Inflammatory macrophage treated with lipopolysaccharide for 4 hours (primary cell): ENCODE results near the gene KREMEN1.

Experiments
- DNase-seq: peaks from one replicate; pipeline ENCODE4 v3.0.0-alpha.2; 2020

Gene KREMEN1

DNA sequence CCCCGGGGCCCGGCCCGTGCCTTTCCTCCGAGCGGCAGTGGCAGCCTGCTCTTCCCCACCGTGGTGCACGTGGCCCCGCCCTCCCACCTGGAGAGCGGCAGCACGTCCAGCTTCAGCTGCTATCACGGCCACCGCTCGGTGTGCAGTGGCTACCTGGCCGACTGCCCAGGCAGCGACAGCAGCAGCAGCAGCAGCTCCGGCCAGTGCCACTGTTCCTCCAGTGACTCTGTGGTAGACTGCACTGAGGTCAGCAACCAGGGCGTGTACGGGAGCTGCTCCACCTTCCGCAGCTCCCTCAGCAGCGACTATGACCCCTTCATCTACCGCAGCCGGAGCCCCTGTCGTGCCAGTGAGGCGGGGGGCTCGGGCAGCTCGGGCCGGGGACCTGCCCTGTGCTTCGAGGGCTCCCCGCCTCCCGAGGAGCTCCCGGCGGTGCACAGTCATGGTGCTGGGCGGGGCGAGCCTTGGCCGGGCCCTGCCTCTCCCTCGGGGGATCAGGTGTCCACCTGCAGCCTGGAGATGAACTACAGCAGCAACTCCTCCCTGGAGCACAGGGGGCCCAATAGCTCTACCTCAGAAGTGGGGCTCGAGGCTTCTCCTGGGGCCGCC is 23.1 kb upstream of the KREMEN1 start:
- no peak for DNase-seq

DNA sequence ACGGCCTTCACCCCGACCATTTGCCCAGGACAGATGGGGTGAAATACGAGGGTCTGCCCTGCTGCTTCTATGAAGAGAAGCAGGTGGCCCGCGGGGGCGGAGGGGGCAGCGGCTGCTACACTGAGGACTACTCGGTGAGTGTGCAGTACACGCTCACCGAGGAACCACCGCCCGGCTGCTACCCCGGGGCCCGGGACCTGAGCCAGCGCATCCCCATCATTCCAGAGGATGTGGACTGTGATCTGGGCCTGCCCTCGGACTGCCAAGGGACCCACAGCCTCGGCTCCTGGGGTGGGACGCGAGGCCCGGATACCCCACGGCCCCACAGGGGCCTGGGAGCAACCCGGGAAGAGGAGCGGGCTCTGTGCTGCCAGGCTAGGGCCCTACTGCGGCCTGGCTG is 22.4 kb upstream of the KREMEN1 start:
- no peak for DNase-seq

DNA sequence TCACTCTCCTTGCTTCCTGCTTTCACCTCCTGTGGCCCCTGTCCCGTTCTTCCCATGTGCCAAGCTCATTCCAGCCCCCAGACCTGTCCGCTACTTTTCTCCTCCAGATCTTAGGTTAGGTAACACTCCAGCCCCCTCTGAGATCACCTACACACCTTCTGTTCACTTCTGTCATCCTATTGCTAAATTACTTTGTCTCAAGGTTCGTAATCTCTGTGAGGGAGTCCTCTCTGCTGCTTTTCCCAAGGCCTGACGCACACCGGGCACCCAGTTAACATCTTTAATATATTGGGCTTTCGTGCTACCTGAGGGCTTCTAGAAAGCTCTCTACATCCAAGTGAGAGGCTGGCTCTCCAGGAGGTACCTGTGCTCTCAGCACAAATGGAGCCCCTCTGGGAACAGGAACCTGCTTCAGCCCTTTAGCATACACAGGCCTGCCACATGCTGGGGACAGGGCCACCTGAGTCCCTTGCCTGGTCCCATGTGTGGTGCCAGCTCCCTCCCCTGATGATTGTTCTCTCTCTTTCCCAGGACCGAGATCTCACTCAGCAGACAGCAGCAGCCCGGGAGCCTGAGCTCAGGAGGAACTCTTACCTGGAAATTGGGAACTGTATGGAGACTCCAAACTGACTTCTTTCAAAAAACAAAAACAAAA is 19.7 kb upstream of the KREMEN1 start:
- DNase-seq = no peak

DNA sequence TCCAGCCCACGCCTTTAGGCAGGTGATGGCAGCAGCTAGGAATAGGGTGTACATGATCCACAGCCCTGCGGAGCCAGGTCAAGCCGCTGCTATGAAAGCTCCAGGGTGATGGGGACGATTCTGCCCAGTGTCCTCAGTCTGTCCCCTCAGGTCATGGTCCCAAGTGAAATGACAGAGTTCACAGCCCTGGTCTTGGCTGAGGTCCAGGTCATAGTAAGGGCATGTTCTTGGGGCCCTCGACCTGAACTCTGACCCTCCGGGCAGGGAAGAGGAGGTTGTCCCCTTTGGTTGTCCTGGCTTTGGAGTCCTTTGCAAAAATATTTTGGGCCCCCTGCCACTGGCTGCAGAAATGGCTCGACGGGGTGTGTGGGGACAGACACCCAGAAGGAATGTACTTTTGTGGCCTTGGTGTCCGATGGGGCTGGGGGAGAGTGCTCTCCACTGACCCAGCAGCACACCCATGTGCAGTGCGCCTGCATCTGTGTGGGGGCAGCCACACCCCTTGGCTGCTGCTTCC is 18.5 kb upstream of the KREMEN1 start:
- no peak for DNase-seq

DNA sequence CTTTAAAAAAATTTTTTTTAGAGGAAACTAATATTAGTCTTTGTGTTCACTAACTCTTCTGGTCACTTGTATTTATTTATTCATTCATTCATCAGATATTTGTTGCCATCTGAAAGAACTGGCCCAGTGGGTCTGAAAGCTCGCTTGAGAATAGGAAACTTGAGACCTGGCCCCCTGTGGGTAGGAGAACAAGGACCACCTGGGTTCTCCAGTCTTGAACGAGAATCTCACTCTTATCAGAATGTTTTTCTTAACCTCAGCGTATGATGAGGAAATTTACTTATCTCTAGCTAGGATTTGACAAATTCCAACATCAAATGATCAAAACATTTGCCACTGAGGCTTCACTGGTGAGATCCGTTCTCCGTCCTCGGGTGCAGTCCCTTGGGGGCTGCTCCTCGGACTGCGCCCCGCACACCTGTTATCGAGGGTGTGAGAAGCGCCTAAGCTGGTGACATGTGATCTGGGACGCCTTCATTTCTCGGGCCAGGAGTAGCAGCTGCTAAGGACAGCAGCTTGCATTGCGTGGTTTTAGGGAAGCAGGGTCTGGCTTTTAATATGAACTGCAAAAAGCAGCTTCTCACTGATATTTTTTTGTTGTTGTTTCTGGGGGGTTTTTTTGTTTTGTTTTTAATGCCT is 17.5 kb upstream of the KREMEN1 start:
- no peak for DNase-seq

DNA sequence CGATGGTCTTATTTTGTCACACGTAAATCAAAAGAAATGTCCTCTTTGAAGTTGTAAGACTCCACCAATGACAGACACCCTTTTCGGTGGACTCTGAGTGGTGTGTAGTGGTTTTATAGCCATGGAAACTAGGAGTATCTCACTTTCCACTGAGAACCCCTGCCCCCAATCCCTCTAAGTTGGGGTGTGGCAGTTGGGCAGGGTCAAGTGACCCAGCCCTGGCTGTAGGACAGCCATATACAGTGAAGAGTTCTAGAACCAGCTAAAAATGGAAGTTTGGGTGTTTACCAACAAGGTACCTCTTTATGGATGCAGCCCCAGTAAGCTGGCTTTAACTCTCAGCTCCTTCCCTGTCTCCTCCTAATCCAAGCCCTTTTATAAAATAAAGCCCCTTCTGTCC is 16.4 kb upstream of the KREMEN1 start:
- no peak for DNase-seq

DNA sequence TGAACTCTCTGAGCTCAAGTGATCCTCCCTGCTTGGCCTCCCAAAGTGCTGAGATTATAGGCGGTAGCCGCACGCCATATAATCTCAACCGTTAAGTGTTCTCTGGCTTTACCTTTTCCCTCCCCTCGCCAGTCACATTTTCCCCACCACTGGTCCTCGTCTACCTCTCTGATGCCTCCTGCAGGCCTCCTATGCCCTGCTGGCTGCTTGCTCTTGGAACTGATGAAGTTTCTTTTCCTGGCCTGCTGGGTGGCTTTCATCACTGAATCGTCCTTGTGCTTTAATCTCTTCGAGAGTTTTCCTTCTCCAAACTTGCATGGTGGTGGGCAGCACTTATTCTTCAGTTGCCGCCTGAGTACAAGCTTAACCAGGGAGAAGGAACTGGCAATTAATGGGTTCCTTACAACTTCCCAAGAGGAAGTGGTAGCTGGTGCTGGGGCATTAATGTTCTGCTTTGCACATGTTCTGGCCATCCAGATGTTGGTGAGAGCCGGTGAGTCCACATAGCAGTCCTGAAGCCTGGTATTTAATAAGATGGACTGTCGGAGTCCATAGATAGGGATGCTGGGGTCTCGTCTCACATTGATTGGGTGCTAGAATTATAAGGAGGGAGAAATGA is 12.5 kb upstream of the KREMEN1 start:
- peak; percentile 13 for DNase-seq

DNA sequence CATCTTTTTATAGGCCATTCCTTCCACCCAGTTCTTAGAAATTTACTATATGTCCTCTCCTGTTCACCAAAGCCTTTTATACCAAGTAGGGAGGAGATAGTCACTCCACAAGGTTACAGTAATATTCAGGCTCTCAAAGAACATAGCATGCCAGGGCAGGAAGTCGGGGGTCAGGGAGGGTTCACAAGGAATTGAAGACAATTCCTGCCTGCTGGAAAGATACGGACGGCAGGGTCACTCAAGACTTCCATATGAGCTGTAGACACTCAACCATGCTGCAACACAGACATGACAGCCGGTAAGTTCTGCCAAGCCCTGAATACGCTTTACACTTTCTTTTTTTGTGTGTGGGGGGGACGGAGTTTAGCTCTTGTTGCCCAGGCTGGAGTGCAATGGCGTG is 11.9 kb upstream of the KREMEN1 start:
- DNase-seq = no peak

DNA sequence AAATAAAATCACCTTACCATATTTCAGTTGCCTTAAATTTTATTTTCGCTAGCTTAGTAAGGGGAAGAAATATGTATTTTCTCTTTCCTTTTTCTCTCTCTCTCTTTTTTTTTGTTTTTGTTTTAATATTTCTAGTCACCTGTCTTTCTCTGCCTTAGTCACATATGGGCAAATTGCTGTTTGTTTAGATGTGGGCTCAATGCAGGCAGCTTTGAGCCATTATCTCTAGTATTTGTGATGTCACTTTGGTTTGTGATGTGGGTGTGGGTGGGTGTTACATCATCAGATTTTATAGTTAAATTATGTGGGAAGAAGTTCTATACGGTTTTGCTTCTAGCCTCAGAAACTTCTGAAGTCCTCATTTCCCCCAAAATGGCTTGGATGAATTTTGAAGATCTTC is 11.1 kb upstream of the KREMEN1 start, which contains the start of gene C22orf31:
Gene C22orf31 (minus strand): TSS at position 59 of the 400 bp plus-strand sequence. CDS start 39 bp downstream, at position 20.
- DNase-seq = no peak

DNA sequence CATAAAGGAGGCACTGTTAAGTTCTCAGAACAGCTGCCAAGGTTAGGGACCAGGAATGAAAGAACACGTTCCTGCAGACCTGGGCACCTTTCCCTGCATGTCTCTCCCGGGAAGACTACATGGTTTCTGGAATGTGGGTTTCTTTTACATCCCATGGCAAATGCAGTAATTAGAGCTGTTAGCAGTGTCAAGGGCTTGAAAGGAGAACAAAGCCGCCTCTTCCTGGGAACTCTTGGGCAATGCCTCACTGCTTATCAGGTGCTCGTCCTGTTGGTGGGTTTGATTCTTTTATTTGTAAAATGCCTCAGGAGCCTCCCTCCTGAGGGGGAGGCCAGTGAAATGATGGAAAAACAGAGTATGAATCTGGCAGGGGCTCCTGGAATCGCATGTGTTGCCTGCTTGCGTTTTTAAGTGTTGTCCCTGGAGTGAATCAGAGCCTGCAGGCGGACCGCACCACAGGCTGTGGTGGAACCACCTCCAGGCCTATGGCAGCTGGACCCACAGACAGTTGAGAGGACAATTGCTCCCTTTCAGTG is 10.5 kb upstream of the KREMEN1 start:
- no peak for DNase-seq

DNA sequence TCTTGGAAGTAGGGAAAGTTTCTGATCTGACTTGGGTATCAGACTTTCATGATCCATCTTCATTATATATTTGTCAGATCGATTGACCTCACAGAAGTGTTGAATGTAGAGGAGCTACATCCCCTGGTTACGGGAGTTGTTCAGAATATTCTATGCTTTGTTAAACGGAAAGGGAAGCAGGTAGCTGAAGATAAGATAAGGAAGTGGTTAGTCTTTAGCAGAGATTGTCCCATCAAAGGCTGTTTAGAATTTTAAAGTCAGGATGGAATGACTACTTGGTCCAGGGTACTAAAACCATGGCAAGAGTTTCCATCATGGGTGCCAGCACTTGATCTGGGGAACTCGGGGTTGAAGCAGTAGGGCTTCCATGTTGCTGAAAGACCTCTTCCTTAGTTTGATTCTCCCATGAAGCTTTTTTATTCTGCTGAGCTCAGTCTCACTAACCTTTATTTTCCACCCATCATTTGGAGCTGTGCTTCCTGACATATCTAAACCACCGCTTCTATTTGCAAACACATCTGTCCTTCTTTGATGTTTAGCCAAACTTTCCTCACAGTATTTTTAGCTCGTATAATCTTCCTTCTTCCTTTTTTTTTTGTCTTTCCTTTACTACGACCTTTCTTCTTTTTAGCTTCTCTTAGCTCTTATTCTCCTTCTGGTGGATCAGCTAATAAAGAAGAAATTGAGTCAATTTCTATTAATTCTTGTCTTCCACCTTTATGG is 7.2 kb upstream of the KREMEN1 start:
- no peak for DNase-seq

DNA sequence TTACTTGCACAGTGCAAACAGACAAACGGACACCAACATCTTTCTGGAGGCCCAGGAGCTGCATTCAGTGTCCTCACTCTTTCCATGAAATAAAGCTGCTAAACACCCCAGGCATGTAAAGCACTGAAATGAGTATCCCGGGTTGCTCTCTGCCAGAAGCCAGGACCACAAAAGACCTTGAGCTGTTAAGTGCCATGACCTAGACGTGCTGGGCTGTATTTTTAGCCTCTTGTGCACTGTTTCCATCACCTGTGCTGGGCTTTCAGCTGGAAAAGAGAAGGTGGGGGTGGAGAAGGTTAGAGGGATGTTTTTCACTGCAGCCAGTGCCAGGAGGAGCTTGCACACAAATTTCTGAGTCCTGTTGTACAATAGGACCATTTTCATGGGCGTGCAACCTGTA is 3.4 kb upstream of the KREMEN1 start:
- DNase-seq = no peak

DNA sequence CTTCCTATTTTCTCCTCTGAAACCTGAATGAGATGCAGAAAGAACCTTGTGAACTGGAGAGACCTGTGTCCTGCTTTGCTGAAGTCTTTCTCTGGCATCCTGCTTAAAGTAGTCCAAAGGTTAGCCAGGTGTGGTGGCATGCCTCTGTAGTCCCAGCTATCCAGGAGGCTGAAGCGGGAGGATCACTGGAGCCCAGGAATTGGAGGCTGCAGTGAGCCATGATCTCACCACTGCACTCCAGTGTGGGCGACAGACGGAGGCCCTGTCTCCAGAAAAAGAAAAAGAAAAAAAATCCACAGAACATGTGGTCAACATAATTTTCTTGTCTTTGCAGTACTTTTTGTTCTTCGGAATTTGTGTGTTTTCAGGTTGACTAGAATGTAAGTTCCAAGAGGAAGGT is 2.3 kb upstream of the KREMEN1 start:
- no peak for DNase-seq

DNA sequence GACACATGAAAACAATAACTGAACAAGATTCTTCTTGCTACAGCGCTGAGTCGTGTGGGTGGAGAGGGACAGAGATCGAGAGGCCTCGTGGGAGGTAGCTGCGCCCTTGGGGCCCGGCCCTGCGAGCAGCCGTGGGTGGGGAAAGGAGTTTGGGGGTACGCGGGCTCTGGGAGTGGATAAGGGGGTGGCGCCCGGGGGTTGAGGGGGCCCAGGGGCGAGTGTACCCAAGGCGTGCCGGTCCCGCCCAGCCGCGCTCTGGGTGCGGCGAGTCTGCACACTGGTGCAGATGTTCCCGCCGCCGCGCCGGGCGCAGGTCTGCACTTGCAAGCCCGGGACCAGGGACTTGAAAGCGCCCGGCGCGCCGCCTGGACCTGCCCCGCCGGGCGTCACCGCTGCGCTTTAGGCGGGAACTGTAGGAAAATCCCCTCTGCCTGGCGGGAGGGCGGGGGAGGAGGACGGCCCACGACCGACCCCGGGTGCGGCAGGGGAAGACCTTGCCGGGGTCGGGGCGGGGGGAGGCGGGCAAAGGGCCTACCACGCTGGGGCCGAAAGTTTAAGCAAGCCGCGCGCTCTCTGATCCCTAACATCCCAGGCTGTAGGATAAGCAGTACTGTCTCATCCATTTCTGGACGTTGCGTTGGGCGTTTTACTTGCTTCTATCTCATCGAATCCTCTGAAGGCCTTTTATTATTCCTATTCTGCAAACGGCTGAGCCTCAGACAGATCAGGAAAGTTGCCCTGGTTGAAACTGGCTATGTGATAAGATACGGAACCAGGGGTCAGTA is 1.4 kb upstream of the KREMEN1 start:
- peak; percentile 7 for DNase-seq

DNA sequence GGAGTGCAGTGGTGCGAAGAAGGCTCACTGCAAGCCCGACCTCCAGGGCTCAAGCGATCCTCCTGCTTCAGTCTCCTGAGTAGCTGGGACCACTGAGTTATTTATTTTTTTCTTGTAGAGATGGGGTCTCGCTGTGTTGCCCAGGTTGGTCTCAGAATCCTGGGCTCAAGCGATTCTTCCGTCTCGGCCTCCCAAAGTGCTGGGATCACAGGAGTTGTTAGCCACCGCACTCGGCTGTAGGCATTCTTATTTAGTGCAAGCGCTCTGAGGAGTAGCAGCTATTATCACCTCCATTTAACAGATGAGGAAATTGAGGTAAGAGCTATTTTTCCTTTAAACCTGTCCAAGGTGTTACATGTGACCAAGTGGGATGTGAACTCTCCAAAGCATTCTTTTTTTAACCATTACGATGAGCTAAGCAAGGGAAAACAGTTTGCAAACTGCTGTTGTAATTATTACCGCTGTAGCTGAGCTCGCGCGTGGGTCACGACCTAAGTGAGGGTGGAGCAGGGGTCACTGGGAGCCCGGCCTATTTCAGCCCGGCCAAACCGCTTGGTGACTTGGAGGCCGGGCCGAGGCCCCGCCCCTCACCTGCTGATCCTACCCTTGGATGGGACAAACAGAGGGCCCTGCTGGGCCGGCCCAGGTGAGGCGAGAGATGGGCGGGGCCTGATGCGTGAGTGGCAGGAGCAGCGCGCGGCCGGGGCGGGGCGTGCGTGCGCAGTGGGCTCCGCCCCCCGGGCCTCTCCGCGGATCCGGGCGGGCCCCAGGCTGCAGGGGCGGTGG is 449 bp upstream of the KREMEN1 start:
- DNase-seq = peak; percentile 77

DNA sequence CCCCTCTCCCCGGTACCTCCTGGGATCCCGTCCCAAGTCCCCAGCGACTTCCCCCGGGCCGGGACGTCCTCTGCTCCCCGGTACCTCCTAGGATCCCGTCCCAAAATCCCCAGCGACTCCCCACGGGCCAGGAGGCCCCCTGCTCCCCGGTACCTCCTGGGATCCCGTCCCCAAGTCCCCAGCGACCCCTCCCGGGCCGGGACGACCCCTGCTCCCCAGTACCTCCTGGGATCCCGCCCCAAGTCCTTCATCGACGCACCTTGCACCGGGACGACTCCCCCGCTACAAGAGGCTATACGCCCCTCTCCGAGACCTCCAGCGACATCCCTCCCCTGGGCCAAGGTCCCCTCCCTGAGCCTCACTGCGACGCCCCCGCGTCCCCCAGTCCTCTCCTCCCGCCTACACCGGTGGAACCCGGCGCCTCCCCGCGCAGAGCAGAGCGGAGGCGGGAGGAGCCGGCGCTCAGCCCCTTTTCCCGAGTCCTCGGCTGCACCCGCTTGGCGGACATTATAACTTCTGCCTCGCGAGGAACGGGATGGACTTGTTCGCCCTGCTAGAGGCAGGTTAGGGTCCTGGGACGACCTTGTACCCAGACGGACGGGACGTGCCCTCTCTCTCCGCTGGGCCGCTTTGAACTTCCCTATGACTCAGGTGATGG is 912 bp downstream of the KREMEN1 start:
- DNase-seq = peak; percentile 13

DNA sequence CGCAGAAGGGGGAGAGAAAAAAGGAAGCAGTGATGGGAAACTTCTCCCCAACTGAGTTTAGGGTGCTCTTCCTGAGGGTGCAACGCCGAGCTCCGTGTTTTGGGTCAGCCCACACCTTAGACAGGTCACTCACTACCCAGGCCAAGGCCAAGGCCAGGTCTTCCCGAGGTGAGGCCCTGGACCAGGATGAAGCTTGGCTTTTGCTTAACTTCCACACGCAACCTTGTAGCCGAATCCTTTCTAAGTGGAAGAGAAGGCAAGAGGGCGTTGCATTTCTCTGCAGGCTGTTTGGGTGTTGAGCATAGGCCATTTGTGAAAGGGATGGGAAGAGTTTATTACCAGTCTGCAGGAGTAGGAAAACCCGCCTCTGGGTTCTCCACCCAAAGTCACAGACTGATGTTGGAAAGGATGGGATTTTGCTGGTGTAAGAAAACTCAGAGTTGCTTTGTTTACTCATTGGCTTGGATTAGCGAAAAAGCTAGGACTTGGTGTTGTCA is 1.5 kb downstream of the KREMEN1 start:
- no peak for DNase-seq

DNA sequence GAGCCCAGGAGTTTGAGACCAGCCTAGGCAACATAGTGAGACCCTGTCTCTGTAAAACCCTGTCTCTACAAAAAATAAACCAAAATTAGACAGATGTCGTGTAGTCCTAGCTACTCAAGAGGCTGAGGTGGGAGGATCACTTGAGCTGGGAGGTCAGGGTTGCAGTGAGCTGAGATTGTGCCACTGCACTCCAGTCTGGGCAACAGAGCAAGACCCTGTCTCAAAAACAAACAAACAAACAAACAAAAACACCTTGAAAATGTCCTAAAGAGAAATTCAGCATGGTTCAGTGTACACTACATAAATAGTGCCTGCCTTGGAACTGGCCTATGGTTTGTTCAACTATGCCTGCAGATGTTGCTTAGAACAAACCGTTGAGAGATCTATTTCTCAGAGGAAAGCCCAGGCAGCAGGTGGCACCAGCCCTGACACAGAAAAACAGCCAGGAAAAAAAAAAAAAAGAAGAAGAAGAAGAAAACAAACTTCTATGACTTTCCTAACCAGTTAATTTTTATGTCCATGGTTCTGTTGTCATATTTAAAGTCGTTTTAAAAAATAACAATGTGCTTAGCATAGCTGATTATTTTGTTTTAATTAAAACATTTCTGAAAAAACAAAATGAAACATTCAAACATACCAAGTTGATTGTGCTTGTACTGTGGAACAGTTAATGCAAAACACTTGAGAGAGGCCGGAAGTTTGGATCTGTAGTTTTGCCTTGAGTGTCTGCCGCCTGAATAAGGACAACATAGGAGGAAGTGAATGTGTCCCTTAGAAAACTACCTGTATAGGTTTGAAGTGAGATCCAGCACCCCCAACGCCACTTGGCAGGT is 5.4 kb downstream of the KREMEN1 start:
- DNase-seq = no peak

DNA sequence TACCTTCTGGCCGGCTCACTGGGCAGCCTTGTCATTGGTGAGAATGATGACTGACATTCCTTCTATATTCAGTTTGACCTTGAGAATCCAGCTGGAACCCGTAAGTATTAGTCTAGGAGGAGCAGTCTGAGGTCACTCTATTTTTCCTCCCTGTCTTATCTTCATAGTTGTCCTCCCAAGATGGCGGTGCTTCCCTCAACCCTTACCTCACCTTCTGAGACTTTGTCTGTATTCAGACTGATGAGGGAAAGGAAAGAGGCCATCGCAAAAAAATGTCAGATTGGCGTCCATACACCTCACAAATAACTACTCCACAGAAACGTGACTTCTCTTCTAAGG is 6.0 kb downstream of the KREMEN1 start:
- DNase-seq = no peak
